Loucy (cell line): ENCODE data around the gene DHX57.

Source experiments
- H2AFZ ChIP-seq: fragments of 200-600 bp; sonication (generic); 2 replicates; pipeline ENCODE4 v1.6.0; 2016; ENCODE audit warnings: antibody characterized with exemption, mild to moderate bottlenecking, low read length, moderate library complexity
- H3F3A ChIP-seq: fragments of 200-600 bp; 2 replicates; pipeline ENCODE4 v1.6.0; 2016; ENCODE audit warnings: antibody characterized with exemption, low read depth, mild to moderate bottlenecking
- H3K27me3 ChIP-seq: fragments of 200-600 bp; sonication (generic); 2 replicates; pipeline ENCODE4 v1.6.1; 2014; ENCODE audit warnings: low read length, mild to moderate bottlenecking; ENCODE audit not compliant: insufficient read depth, poor library complexity, severe bottlenecking
- H3K36me3 ChIP-seq: fragments of 200-600 bp; sonication (generic); 2 replicates; pipeline ENCODE4 v1.6.1; 2016; ENCODE audit warnings: low read length; ENCODE audit not compliant: insufficient read depth
- H3K4me1 ChIP-seq: fragments of 200-600 bp; sonication (generic); 2 replicates; pipeline ENCODE4 v1.5.1; 2014; ENCODE audit warnings: low read length, mild to moderate bottlenecking; ENCODE audit not compliant: insufficient read depth, poor library complexity, severe bottlenecking
- H3K4me2 ChIP-seq: fragments of 200-600 bp; sonication (generic); 2 replicates; pipeline ENCODE4 v1.6.0; 2014; ENCODE audit warnings: antibody characterized with exemption, low read length, low read depth, mild to moderate bottlenecking; ENCODE audit not compliant: poor library complexity, severe bottlenecking
- H3K4me3 ChIP-seq: fragments of 200-600 bp; sonication (generic); 2 replicates; pipeline ENCODE4 v1.5.1; 2014; ENCODE audit warnings: low read length, mild to moderate bottlenecking, mixed read lengths; ENCODE audit not compliant: poor library complexity, severe bottlenecking
- H3K79me2 ChIP-seq: fragments of 200-600 bp; sonication (generic); 2 replicates; pipeline ENCODE4 v1.6.1; 2014; ENCODE audit warnings: low read length; ENCODE audit not compliant: insufficient read depth
- H3K9ac ChIP-seq: fragments of 200-600 bp; sonication (generic); 2 replicates; pipeline ENCODE4 v1.6.0; 2014; ENCODE audit warnings: mild to moderate bottlenecking, low read depth, low read length, moderate library complexity; ENCODE audit not compliant: poor library complexity, severe bottlenecking
- H3K9me2 ChIP-seq: fragments of 200-600 bp; sonication (generic); replicated peaks from 2 replicates; pipeline ENCODE4 v1.6.1; 2016; ENCODE audit warnings: low read depth, low read length, mixed read lengths
- H3K9me3 ChIP-seq: fragments of 200-600 bp; sonication (generic); 2 replicates; pipeline ENCODE4 v1.6.1; 2014; ENCODE audit warnings: mild to moderate bottlenecking, antibody characterized with exemption, low read length, low read depth; ENCODE audit not compliant: insufficient read depth
- H4K20me1 ChIP-seq: fragments of 200-600 bp; sonication (generic); 2 replicates; pipeline ENCODE4 v1.6.0; 2014; ENCODE audit warnings: antibody characterized with exemption, low read length, mild to moderate bottlenecking; ENCODE audit not compliant: insufficient read depth, poor library complexity, severe bottlenecking
- EZH2phosphoT487 ChIP-seq: fragments of 200-600 bp; IDR thresholded peaks from 2 replicates; pipeline ENCODE4 v1.6.1; 2018; ENCODE audit warnings: antibody characterized with exemption, mild to moderate bottlenecking, moderate library complexity, borderline replicate concordance
- TF ChIP-seq, protein P1 (sequence below): fragments of 200-600 bp; sonication (generic); conservative IDR thresholded peaks from 2 replicates; pipeline ENCODE4 v1.5.1; 2014; ENCODE audit warnings: mild to moderate bottlenecking, antibody characterized with exemption, low read length

Gene DHX57

DNA sequence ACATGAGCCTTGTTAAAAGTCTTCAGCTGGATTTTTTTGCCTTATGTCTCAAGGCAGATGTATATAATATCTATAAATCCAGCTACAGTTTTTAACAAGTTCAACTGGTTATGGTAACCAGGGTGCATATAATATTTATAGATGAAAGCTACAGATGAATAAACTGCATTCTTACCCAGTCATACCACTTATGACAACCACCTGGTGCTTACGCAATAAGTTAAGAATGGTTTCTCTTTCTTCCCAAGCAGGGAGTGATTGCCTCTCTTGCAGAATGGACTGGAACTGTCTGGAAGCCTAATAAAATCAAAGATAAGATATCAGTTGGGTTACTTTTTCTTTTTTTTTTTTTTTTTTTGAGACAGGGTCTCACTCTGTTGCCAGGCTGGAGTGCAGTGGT, 19.6 kb downstream of the DHX57 start:
- Histone ChIP-seq H3K4me2 (no peak overlapping the region), H3K36me3 (peaks cover 48% of the 10 kb centered on the region; the same call in 1 of the 2 replicates), H4K20me1 (no peaks in the 10 kb centered on the region), H3K4me1 (no peaks in the 10 kb centered on the region), H3K4me3 (no peak overlapping the region), H3K27me3 (no peaks in the 10 kb centered on the region), H3K9me3 (no peaks in the 10 kb centered on the region), H3K9me2 (no peaks in the 10 kb centered on the region), H3F3A (no peaks in the 10 kb centered on the region), H3K79me2 (no peaks in the 10 kb centered on the region), H3K9ac (no peak overlapping the region), H2AFZ (no peak overlapping the region)
- no peak for TF ChIP-seq EZH2phosphoT487
- TF ChIP-seq, protein P1, sequence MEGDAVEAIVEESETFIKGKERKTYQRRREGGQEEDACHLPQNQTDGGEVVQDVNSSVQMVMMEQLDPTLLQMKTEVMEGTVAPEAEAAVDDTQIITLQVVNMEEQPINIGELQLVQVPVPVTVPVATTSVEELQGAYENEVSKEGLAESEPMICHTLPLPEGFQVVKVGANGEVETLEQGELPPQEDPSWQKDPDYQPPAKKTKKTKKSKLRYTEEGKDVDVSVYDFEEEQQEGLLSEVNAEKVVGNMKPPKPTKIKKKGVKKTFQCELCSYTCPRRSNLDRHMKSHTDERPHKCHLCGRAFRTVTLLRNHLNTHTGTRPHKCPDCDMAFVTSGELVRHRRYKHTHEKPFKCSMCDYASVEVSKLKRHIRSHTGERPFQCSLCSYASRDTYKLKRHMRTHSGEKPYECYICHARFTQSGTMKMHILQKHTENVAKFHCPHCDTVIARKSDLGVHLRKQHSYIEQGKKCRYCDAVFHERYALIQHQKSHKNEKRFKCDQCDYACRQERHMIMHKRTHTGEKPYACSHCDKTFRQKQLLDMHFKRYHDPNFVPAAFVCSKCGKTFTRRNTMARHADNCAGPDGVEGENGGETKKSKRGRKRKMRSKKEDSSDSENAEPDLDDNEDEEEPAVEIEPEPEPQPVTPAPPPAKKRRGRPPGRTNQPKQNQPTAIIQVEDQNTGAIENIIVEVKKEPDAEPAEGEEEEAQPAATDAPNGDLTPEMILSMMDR = no peak

- TF ChIP-seq, protein P1 = no peak
- Histone ChIP-seq H3K9me3 (no peaks in the 10 kb centered on the region), H3F3A (no peaks in the 10 kb centered on the region), H3K36me3 (peaks cover 16% of the 10 kb centered on the region; the same call in 1 of the 2 replicates), H3K27me3 (no peaks in the 10 kb centered on the region), H3K9me2 (no peaks in the 10 kb centered on the region), H3K4me1 (no peaks in the 10 kb centered on the region), H3K4me2 (no peak overlapping the region), H2AFZ (no peak overlapping the region), H3K9ac (no peak overlapping the region), H3K79me2 (no peaks in the 10 kb centered on the region), H3K4me3 (no peak overlapping the region), H4K20me1 (no peaks in the 10 kb centered on the region)
Observed at GRCh38 chr2:38850045-38850444, 25.7 kb downstream of the DHX57 start.

DNA sequence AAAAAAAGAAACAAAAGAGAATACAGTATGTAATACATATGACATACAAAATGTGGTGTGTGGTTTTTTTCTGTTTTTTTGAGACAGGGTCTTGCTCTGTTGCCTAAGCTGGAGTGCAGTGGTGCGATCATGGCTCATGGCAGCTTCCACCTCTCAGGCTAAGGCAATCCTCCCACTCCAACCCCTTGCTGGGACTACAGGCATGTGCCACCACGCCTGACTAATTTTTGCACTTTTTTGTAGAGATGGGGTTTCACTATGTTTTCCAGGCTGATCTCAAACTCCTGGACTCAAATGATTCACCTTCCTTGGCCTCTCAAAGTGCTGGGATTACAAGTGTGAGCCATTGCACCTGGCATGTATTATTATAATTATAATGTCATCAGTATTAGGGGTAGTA, 38.9 kb downstream of the DHX57 start:
- no peak overlapping the region for H3K9ac ChIP-seq
- H3K36me3 ChIP-seq = peaks cover 16% of the 10 kb centered on the region; the same call in 1 of the 2 replicates
- no peaks in the 10 kb centered on the region for H3K4me1 ChIP-seq
- no peaks in the 10 kb centered on the region for H3K79me2 ChIP-seq
- TF ChIP-seq EZH2phosphoT487 = no peak
- TF ChIP-seq, protein P1 = no peak
- H3K27me3 ChIP-seq = no peaks in the 10 kb centered on the region
- no peak overlapping the region for H3K4me3 ChIP-seq
- H2AFZ ChIP-seq = no peak overlapping the region
- no peak overlapping the region for H3K4me2 ChIP-seq
- H4K20me1 ChIP-seq = no peaks in the 10 kb centered on the region
- H3K9me3 ChIP-seq = no peaks in the 10 kb centered on the region
- no peaks in the 10 kb centered on the region for H3F3A ChIP-seq
- no peaks in the 10 kb centered on the region for H3K9me2 ChIP-seq
